ENCODE results near the gene ZBTB7A.
A peak's percentile ranks its signal among the peaks of the same experiment; 100 is the strongest.

The ZBTB7A gene

GRCh38 chr19:4087787-4088679 is 21.3 kb upstream of the ZBTB7A start:
- TF ChIP-seq NFIC (IDR thresholded peaks at IDR 0.05), result no peak
- TF ChIP-seq CEBPB (IDR thresholded peaks at IDR 0.05), result no peak
- TF ChIP-seq MAX (IDR thresholded peaks at IDR 0.05), result no peak
- TF ChIP-seq FOXM1 (IDR thresholded peaks at IDR 0.05; ENCODE audit: borderline replicate concordance, low read depth), result no peak
- TF ChIP-seq TAF1 (IDR thresholded peaks at IDR 0.05; ENCODE audit: low read depth), result no peak
- no peak for TF ChIP-seq REST (IDR thresholded peaks at IDR 0.05; ENCODE audit: low read depth)
- TF ChIP-seq RAD21 (IDR thresholded peaks at IDR 0.05; ENCODE audit: low read depth), result no peak
- TF ChIP-seq TCF12 (IDR thresholded peaks at IDR 0.05; ENCODE audit: low read depth), result no peak
- TF ChIP-seq TEAD4 (IDR thresholded peaks at IDR 0.05), result no peak
- no peak for TF ChIP-seq ZBTB7A (IDR thresholded peaks at IDR 0.05; ENCODE audit: low read depth)
- TF ChIP-seq YY1 (IDR thresholded peaks at IDR 0.05; ENCODE audit: low read depth), result no peak
- TF ChIP-seq EGR1 (IDR thresholded peaks at IDR 0.05), result no peak
- no peak for TF ChIP-seq USF1 (IDR thresholded peaks at IDR 0.05)
- no peak for TF ChIP-seq CREB1 (IDR thresholded peaks at IDR 0.05; ENCODE audit: low read depth)
- no peak for TF ChIP-seq EP300 (IDR thresholded peaks at IDR 0.05; ENCODE audit: borderline replicate concordance)

GRCh38 chr19:4086411-4086867 is 19.7 kb upstream of the ZBTB7A start:
- TF ChIP-seq TEAD4 (IDR thresholded peaks at IDR 0.05), result no peak; the same call in 1 of the 2 replicates
- TF ChIP-seq CEBPB (IDR thresholded peaks at IDR 0.05), result no peak
- TF ChIP-seq MAX (IDR thresholded peaks at IDR 0.05), result no peak
- 0 out of 2 replicates have a peak, but pooled peaks have one; percentile 10 for TF ChIP-seq NFIC (IDR thresholded peaks at IDR 0.05)
- TF ChIP-seq EP300 (IDR thresholded peaks at IDR 0.05; ENCODE audit: borderline replicate concordance), result peak; percentile 42; the same call in 1 of the 2 replicates

- TF ChIP-seq REST (IDR thresholded peaks at IDR 0.05; ENCODE audit: low read depth) (no peak), TCF12 (IDR thresholded peaks at IDR 0.05; ENCODE audit: low read depth) (no peak), NFIC (IDR thresholded peaks at IDR 0.05) (no peak), CREB1 (IDR thresholded peaks at IDR 0.05; ENCODE audit: low read depth) (no peak), FOXM1 (IDR thresholded peaks at IDR 0.05; ENCODE audit: borderline replicate concordance, low read depth) (no peak), YY1 (IDR thresholded peaks at IDR 0.05; ENCODE audit: low read depth) (no peak), EGR1 (IDR thresholded peaks at IDR 0.05) (no peak), EP300 (IDR thresholded peaks at IDR 0.05; ENCODE audit: borderline replicate concordance) (no peak), TEAD4 (IDR thresholded peaks at IDR 0.05) (no peak), RAD21 (IDR thresholded peaks at IDR 0.05; ENCODE audit: low read depth) (no peak), TAF1 (IDR thresholded peaks at IDR 0.05; ENCODE audit: low read depth) (no peak), CEBPB (IDR thresholded peaks at IDR 0.05) (no peak), USF1 (IDR thresholded peaks at IDR 0.05) (no peak; the same call in 1 of the 2 replicates), MAX (IDR thresholded peaks at IDR 0.05) (no peak), ZBTB7A (IDR thresholded peaks at IDR 0.05; ENCODE audit: low read depth) (no peak)
These were observed 17.8 kb upstream of the ZBTB7A start for GRCh38 chr19:4084547-4084877.

- TF ChIP-seq TCF12 (IDR thresholded peaks at IDR 0.05; ENCODE audit: low read depth) (peak; percentile 90), CREB1 (IDR thresholded peaks at IDR 0.05; ENCODE audit: low read depth) (no peak), NFIC (IDR thresholded peaks at IDR 0.05) (peak; percentile 52), YY1 (IDR thresholded peaks at IDR 0.05; ENCODE audit: low read depth) (0 out of 2 replicates have a peak, but pooled peaks have one; percentile 16), TAF1 (IDR thresholded peaks at IDR 0.05; ENCODE audit: low read depth) (no peak), ZBTB7A (IDR thresholded peaks at IDR 0.05; ENCODE audit: low read depth) (peak; percentile 68; the same call in 1 of the 2 replicates), USF1 (IDR thresholded peaks at IDR 0.05) (peak; percentile 69; the same call in 1 of the 2 replicates), MAX (IDR thresholded peaks at IDR 0.05) (peak; percentile 67; the same call in 1 of the 2 replicates), FOXM1 (IDR thresholded peaks at IDR 0.05; ENCODE audit: borderline replicate concordance, low read depth) (no peak), TEAD4 (IDR thresholded peaks at IDR 0.05) (no peak), RAD21 (IDR thresholded peaks at IDR 0.05; ENCODE audit: low read depth) (peak; percentile 10; the same call in 1 of the 2 replicates), CEBPB (IDR thresholded peaks at IDR 0.05) (no peak), EP300 (IDR thresholded peaks at IDR 0.05; ENCODE audit: borderline replicate concordance) (peak; percentile 34; the same call in 1 of the 2 replicates), REST (IDR thresholded peaks at IDR 0.05; ENCODE audit: low read depth) (no peak), EGR1 (IDR thresholded peaks at IDR 0.05) (no peak)
These were observed 17.2 kb upstream of the ZBTB7A start for GRCh38 chr19:4083677-4084546.
